A549 (cell line): ENCODE data around the gene TNS3. TPM values are rescaled to one million over a fixed set of nuclear protein-coding genes. Genes with fewer than 3 reads are reported as not detected.
A peak's percentile ranks its signal among the peaks of the same experiment; 100 is the strongest.

Source experiments
- ATAC-seq, 2 experiments: fragments of 200-7000 bp in 1 of 2; fragments of >200 bp in 1 of 2; cut with Nextera tagmentation in 1 of 2; cut with Tn5 transposase in 1 of 2; 3 replicates each; pipeline versions ENCODE4 v1.8.0 to v1.9.1; 2018 to 2020; ENCODE audit warnings: mild to moderate bottlenecking in 1 of 2, moderate library complexity in 1 of 2
- CTCF ChIA-PET: fragments of 300-600 bp; sonication (Branson Sonifier 250); formaldehyde crosslinking; extraction: SDS; loops from one replicate; lab custom pipeline; 2021; ENCODE audit warnings: antibody characterized with exemption, inconsistent platforms; lab: Yijun Ruan, JAX
- POLR2A ChIA-PET: fragments of 350-600 bp; formaldehyde crosslinking; extraction: SDS; loops from one replicate; lab custom pipeline; 2021; ENCODE audit warnings: antibody characterized with exemption, inconsistent platforms; lab: Yijun Ruan, JAX
- DNase-seq, 2 experiments: peaks; one replicate each; pipeline versions ENCODE4 v3.0.0 to v3.0.0-alpha.2; 2011 to 2016; ENCODE audit warnings: low read depth in 1 of 2, low spot score in 1 of 2
- FAIRE-seq: peaks from 2 replicates; lab custom pipeline; 2011; peaks lifted over from hg19 to GRCh38; lab: Jason Lieb, UNC
- H3K27ac ChIP-seq, 2 experiments: fragments of >200 bp; sonication (Bioruptor Twin); formaldehyde crosslinking; 3 replicates each; pipeline ENCODE4 v1.5.1; 2016 to 2017
- H3K4me1 ChIP-seq: fragments of >200 bp; sonication (Bioruptor Twin); formaldehyde crosslinking; 3 replicates; pipeline ENCODE4 v1.6.1; 2016
- H3K4me2 ChIP-seq: fragments of >200 bp; sonication (Bioruptor Twin); formaldehyde crosslinking; 3 replicates; pipeline ENCODE4 v1.6.1; 2016
- H3K4me3 ChIP-seq: fragments of >200 bp; sonication (Bioruptor Twin); formaldehyde crosslinking; 3 replicates; pipeline ENCODE4 v1.5.1; 2016
- H3K9me3 ChIP-seq: fragments of >200 bp; sonication (Bioruptor Twin); formaldehyde crosslinking; 3 replicates; pipeline ENCODE4 v1.6.1; 2016
- EHMT2 ChIP-seq: fragments of 200-600 bp; sonication (generic); IDR thresholded peaks from 2 replicates; pipeline ENCODE4 v1.6.1; 2016; ENCODE audit warnings: antibody characterized with exemption, low read depth, mild to moderate bottlenecking, moderate library complexity
- EP300 ChIP-seq, 2 experiments: fragments of >200 bp; sonication (Bioruptor Twin); formaldehyde crosslinking; IDR thresholded peaks; 2 replicates in 1 of 2; 3 replicates in 1 of 2; pipeline ENCODE4 v1.6.1; 2016 to 2017
- GATA3 ChIP-seq: IDR thresholded peaks from 2 replicates; pipeline ENCODE4 v1.6.1; 2012; ENCODE audit warnings: borderline replicate concordance
- HEYL ChIP-seq: fragments of 250-450 bp; sonication (Bioruptor Pico); IDR thresholded peaks from 2 replicates; pipeline ENCODE4 v1.8.0; 2021; ENCODE audit warnings: mild to moderate bottlenecking, moderate library complexity
- HOXA7 ChIP-seq: fragments of 250-450 bp; sonication (Bioruptor Pico); IDR thresholded peaks from 2 replicates; pipeline ENCODE4 v1.5.0; 2020; ENCODE audit warnings: mild to moderate bottlenecking, moderate library complexity
- KDM1A ChIP-seq: fragments of 200-600 bp; sonication (generic); IDR thresholded peaks from 2 replicates; pipeline ENCODE4 v1.6.1; 2016; ENCODE audit warnings: low read depth, mild to moderate bottlenecking
- NPAS2 ChIP-seq: fragments of 250-450 bp; sonication (Bioruptor Pico); IDR thresholded peaks from 2 replicates; pipeline ENCODE4 v1.8.0; 2022; ENCODE audit warnings: mild to moderate bottlenecking, moderate library complexity, borderline replicate concordance
- PHF8 ChIP-seq: fragments of 200-600 bp; sonication (generic); IDR thresholded peaks from 2 replicates; pipeline ENCODE4 v1.6.1; 2016; ENCODE audit warnings: low read depth, mild to moderate bottlenecking, antibody characterized with exemption, moderate library complexity, borderline replicate concordance
- POLR2AphosphoS2 ChIP-seq: conservative IDR thresholded peaks from 2 replicates; pipeline ENCODE4 v1.6.1; 2012; ENCODE audit warnings: low read length, improper control_type of control experiment, inconsistent platforms
- RCOR1 ChIP-seq: fragments of 150-350 bp; IDR thresholded peaks from 2 replicates; pipeline ENCODE4 v1.6.1; 2014; ENCODE audit warnings: antibody characterized with exemption, low read length, low read depth
- RFX5 ChIP-seq: fragments of 450-650 bp; IDR thresholded peaks from 2 replicates; pipeline ENCODE4 v1.7.1; 2014; ENCODE audit warnings: antibody characterized with exemption, mild to moderate bottlenecking, moderate library complexity
- SMC3 ChIP-seq: fragments of >200 bp; sonication (Bioruptor Twin); formaldehyde crosslinking; IDR thresholded peaks from 3 replicates; pipeline ENCODE4 v1.6.1; 2018; ENCODE audit warnings: inconsistent platforms
- TFCP2L1 ChIP-seq: fragments of 250-450 bp; sonication (Bioruptor Pico); IDR thresholded peaks from 2 replicates; pipeline ENCODE4 v1.5.0; 2021; ENCODE audit warnings: mild to moderate bottlenecking
- ZC3H11A ChIP-seq: fragments of 450-650 bp; IDR thresholded peaks from 2 replicates; pipeline ENCODE4 v1.6.1; 2014; ENCODE audit warnings: antibody characterized with exemption, mild to moderate bottlenecking
- ZNF302 ChIP-seq: fragments of 250-450 bp; sonication (Bioruptor Pico); IDR thresholded peaks from 2 replicates; pipeline ENCODE4 v1.9.0; 2021; ENCODE audit warnings: inconsistent platforms, mild to moderate bottlenecking, moderate library complexity
- WGBS: methylation state at CpG from one replicate; pipeline ENCODE4 v1.1.6; 2017; ENCODE audit errors: missing lambda C conversion rate; 5-methylcytosine and 5-hydroxymethylcytosine counted together
- polyA plus RNA-seq, 4 experiments: library from polyadenylated mRNA; depleted of rRNA in 3 of 4; stranded (reverse); fragments of >200 nt; fragmentation: RNase III in 1 of 4; extraction: RNeasy Plus Mini Kit Qiagen cat#74134 plus additional on column Dnase treatment in 1 of 4; gene quantifications; 2 replicates in 3 of 4; 3 replicates in 1 of 4; pipeline ENCODE4 v1.2.3, GENCODE V29; 2011 to 2017
- TF ChIP-seq, protein P1 (sequence below): fragments of >200 bp; sonication (Bioruptor Twin); formaldehyde crosslinking; IDR thresholded peaks from 3 replicates; pipeline ENCODE4 v1.5.1; 2016
- TF ChIP-seq, protein P2 (sequence below): fragments of >200 bp; sonication (Bioruptor Twin); formaldehyde crosslinking; IDR thresholded peaks from 3 replicates; pipeline ENCODE4 v1.6.1; 2016
- TF ChIP-seq, protein P3 (sequence below): fragments of 250-450 bp; sonication (Bioruptor Pico); IDR thresholded peaks from 2 replicates; pipeline ENCODE4 v1.5.0; 2020; ENCODE audit warnings: low read depth, mild to moderate bottlenecking, moderate library complexity
- TF ChIP-seq, protein P4 (sequence below): fragments of 450-650 bp; IDR thresholded peaks from 2 replicates; pipeline ENCODE4 v1.6.1; 2014; ENCODE audit warnings: antibody characterized with exemption

The TNS3 gene
- polyA plus RNA-seq, 2 of the 4 experiments (the other 2 are of a cell fraction): 107 to 134 TPM

DNA sequence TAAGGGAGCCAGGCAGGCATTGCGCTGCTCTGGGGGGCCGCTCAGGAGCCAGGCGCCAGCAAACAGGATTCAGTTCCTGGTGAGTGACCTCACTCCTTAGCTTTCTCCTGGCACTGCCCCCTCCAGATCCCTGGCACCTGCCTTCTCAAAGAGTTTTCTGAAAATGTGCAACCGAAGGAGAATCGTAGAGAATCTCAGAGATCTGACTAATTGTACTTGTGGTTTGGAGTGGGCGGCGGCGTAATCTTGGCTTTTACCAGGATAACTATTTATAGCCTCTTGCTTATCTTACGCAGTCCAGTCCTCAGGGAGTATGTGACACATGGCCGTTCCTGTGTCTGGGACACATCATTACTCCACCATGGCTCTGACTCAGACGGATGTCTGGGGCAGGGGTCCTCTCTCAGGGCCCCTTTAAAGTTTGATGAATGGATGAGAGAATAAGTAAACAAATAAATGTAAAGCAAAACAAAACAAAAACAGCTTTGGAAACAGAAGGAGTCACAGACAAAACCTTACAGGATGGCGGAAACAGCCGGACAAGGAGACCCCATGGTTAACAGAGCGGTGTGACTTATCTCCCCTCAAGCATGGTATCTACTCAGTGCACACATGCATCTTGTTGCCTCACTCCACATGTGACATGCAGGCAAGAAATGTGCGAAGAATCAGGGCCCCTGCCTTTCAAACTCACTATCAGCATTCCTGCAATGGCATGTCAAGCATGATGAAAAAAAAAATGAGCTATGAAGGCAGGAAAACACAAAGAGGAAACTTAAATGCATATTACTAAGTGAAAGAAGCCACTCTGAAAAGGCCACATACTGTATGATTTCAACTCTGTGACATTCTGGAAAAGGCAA is 99.7 kb downstream of the TNS3 start (continued):
- no peak for TF ChIP-seq NPAS2
- no peak for TF ChIP-seq ZC3H11A

DNA sequence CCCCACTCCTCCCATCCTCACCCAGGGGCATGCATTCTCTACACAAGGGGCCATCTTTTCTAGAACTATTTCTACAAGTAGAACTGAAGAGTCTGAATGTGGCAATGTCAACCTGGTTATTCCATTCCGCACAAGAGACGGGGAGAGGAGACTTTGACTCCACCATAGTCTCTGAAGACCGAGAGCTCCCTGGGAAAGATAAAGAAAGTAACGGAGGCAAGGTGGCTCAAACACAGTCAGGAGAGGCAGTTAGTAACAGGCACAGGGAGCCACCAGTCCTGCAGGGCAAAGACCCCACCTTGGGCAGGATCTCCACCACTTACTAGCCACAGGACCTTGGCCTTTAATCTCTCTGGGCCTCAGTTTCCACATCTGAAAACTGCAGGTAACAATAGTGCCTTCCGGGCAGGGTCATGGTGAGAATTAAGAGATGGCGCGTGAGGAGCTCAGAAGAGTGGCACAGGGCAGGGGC is 100.3 kb downstream of the TNS3 start:
- 97% methylated on average over 7 of the region's 7 CpGs for WGBS
- H3K9me3 ChIP-seq: no peaks in the 10 kb centered on the region
- ATAC-seq (no peak), FAIRE-seq (no peak), DNase-seq (no peak)
- CTCF ChIA-PET: interaction anchor here (0.6 to 1.6 kb wide), 4 partner anchors 10 to 338 kb away, joined by 3 to 8 read pairs (median 4); no protein-coding TSS in a partner anchor
- no peak overlapping the region for H3K4me3 ChIP-seq
- POLR2A ChIA-PET: no interaction called here
- TF ChIP-seq, protein P1, sequence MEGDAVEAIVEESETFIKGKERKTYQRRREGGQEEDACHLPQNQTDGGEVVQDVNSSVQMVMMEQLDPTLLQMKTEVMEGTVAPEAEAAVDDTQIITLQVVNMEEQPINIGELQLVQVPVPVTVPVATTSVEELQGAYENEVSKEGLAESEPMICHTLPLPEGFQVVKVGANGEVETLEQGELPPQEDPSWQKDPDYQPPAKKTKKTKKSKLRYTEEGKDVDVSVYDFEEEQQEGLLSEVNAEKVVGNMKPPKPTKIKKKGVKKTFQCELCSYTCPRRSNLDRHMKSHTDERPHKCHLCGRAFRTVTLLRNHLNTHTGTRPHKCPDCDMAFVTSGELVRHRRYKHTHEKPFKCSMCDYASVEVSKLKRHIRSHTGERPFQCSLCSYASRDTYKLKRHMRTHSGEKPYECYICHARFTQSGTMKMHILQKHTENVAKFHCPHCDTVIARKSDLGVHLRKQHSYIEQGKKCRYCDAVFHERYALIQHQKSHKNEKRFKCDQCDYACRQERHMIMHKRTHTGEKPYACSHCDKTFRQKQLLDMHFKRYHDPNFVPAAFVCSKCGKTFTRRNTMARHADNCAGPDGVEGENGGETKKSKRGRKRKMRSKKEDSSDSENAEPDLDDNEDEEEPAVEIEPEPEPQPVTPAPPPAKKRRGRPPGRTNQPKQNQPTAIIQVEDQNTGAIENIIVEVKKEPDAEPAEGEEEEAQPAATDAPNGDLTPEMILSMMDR: no peak
- no peak for TF ChIP-seq HOXA7 (CRISPR knock-in tag)
- peaks cover 100% of the 10 kb centered on the region for H3K4me1 ChIP-seq
- H3K4me2 ChIP-seq: peak overlapping the region; percentile 12
- H3K27ac ChIP-seq: peak overlapping the region; percentile 21 to 58; a peak in 3 of 6 replicates

DNA sequence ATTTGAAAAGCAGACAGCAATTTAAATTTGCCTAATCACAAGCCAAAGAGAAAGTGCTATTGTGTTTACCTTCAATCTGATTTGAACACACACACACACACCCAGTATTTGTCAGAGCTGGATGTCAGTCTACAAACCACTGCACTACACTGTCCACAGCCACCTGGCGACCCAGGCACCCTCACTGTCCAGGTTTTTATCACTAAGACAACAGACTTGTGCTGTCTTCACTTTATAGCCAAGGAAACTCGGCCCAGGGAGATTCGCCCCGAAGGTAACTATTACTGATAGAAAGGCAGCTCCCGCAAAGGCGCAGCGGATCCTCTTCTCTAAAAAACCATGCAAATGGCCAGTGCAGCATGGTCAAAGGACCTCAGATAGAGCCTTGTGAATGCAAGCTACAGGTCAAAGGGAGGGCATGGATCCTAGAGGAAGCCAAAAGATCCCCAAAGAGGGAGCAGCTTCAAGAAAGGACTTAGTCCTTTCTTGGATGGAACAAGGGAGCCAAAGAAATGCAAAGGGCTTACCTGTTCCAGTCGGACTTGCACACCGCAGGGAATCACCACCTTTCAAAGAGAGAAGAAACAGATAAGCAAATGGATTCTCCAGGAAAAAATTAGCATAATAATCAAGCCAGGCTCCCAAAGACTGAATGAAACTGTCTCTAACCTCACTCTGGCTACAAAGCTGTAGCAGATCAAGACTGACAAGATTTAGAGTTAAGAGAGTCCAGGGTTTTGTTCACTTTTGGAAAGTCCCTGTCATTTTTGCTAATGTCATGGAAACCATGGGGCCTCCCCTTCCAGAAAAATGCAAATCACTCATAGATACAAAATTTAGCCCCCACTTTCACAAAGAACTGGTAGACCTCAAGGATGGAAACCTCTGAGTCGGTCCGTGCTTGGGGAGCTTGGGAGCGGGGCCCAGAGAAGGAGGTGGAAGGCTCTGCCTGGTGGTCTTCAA is 101.1 kb downstream of the TNS3 start:
- CTCF ChIA-PET: interaction anchor here (0.6 to 1.3 kb wide), 4 partner anchors 17 to 227 kb away, joined by 3 to 8 read pairs (median 3); no protein-coding TSS in a partner anchor

More for the DNA sequence above, 101.1 kb downstream of the TNS3 start:
- H3K4me1 ChIP-seq: peaks cover 100% of the 10 kb centered on the region
- TF ChIP-seq GATA3: no peak
- TF ChIP-seq, protein P2, sequence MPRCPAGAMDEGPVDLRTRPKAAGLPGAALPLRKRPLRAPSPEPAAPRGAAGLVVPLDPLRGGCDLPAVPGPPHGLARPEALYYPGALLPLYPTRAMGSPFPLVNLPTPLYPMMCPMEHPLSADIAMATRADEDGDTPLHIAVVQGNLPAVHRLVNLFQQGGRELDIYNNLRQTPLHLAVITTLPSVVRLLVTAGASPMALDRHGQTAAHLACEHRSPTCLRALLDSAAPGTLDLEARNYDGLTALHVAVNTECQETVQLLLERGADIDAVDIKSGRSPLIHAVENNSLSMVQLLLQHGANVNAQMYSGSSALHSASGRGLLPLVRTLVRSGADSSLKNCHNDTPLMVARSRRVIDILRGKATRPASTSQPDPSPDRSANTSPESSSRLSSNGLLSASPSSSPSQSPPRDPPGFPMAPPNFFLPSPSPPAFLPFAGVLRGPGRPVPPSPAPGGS: no peak
- no peak for TF ChIP-seq HEYL (CRISPR knock-in tag)
- TF ChIP-seq, protein P3, sequence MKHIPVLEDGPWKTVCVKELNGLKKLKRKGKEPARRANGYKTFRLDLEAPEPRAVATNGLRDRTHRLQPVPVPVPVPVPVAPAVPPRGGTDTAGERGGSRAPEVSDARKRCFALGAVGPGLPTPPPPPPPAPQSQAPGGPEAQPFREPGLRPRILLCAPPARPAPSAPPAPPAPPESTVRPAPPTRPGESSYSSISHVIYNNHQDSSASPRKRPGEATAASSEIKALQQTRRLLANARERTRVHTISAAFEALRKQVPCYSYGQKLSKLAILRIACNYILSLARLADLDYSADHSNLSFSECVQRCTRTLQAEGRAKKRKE (CRISPR knock-in tag): no peak
- no peak for TF ChIP-seq EHMT2
- TF ChIP-seq SMC3: no peak
- TF ChIP-seq ZNF302 (CRISPR knock-in tag): no peak
- TF ChIP-seq TFCP2L1 (CRISPR knock-in tag): no peak
- no peak for TF ChIP-seq POLR2AphosphoS2
- no peak for TF ChIP-seq EP300 (IDR thresholded peaks at IDR 0.05)
- TF ChIP-seq KDM1A: no peak
- TF ChIP-seq PHF8: no peak
- no peak for TF ChIP-seq RFX5
- TF ChIP-seq, protein P4, sequence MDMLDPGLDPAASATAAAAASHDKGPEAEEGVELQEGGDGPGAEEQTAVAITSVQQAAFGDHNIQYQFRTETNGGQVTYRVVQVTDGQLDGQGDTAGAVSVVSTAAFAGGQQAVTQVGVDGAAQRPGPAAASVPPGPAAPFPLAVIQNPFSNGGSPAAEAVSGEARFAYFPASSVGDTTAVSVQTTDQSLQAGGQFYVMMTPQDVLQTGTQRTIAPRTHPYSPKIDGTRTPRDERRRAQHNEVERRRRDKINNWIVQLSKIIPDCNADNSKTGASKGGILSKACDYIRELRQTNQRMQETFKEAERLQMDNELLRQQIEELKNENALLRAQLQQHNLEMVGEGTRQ: no peak
- no peak for TF ChIP-seq RCOR1
- ATAC-seq: no peak
- H3K27ac ChIP-seq: peak overlapping the region in 1 of 2 experiments; percentile 58; a peak in 3 of 6 replicates
- no peak overlapping the region for H3K4me3 ChIP-seq
- POLR2A ChIA-PET: no interaction called here
- 87% methylated on average over 12 of the region's 12 CpGs for WGBS
- FAIRE-seq: no peak
- peak overlapping the region; percentile 12; the same call in 1 of the 3 replicates for H3K4me2 ChIP-seq
- no peak for DNase-seq
- no peaks in the 10 kb centered on the region for H3K9me3 ChIP-seq
